ENCODE measurements around the gene NAXD. TPM values are rescaled to one million over a fixed set of nuclear protein-coding genes. Genes with fewer than 3 reads are reported as not detected.
A peak's percentile ranks its signal among the peaks of the same experiment; 100 is the strongest.

The NAXD gene
- total and polyA plus RNA-seq, 2 experiments from 2014 or later = 16.9 to 18.5 TPM

DNA sequence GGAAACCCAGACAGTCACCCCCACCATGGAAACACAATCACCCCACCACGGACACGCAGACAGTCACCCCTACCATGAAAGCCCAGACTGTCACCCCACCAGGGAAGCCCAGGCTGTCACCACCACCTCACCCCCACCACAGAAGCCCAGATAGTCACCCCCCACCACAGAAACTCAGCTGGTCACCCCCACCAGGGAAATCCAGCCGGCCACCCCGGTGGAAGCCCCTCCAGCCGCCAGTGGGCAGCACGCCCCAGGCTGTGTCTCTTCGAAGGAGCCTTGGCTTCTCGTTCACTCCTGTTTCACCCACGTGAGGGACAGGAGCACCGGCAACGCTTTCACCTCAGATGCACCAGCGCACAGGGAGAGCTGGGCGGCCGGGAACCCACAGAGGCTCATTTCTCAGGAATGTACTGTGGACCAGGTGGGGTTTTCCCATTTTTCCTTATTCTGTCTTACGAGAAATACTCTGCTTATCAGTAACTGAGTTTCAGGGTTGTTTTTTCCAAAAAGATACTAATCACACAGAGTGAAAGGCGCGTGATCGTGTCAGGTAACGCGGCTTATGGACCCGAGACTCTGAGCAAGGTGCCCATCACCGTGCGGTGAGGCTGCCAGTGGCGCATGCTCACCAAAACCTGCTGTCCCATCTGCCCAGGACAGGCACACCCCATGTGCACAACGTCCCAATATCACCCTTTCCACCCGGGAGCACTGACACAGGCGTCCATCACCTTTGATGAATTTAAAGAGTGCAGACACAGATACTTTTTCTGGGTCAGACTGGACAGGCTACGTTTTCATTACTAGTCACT lies 62.6 kb downstream of the NAXD start:
- no peak overlapping the region for H3K4me3 ChIP-seq
- H3K9me3 Mint-ChIP-seq = no peaks in the 10 kb centered on the region; the same call in 2 of the 3 replicates
- no peak overlapping the region for H3K27ac ChIP-seq (ENCODE audit: low read depth)
- no peak for ATAC-seq
- H3K27me3 ChIP-seq (ENCODE audit: insufficient read depth) = no peaks in the 10 kb centered on the region
- H3F3A ChIP-seq (replicated peaks; ENCODE audit: low read depth) = no peaks in the 10 kb centered on the region
- H3K27me3 Mint-ChIP-seq (ENCODE audit: insufficient read depth, low read depth, poor library complexity) = peaks cover 6% of the 10 kb centered on the region
- no peak overlapping the region for H2AFZ ChIP-seq
- H3K4me1 Mint-ChIP-seq = no peaks in the 10 kb centered on the region
- no peak overlapping the region for H3K27ac Mint-ChIP-seq
- no peak for DNase-seq (ENCODE audit: low spot score)
- TF ChIP-seq CTCF (conservative IDR thresholded peaks at IDR 0.05; ENCODE audit: low read depth in 2 of 2) (peak in 1 of 2 experiments; percentile 30; a peak in 2 of 4 replicates), EZH2phosphoT487 (IDR thresholded peaks at IDR 0.05; ENCODE audit: unreplicated experiment) (no peak)
- no peaks in the 10 kb centered on the region for H3K4me1 ChIP-seq (ENCODE audit: insufficient read depth)
- peaks cover 69% of the 10 kb centered on the region for H3K36me3 Mint-ChIP-seq (ENCODE audit: low read depth)
- H3K79me2 ChIP-seq (replicated peaks; ENCODE audit: insufficient read depth) = 0 out of 2 replicates have a peak, but pooled peaks cover 8% of the 10 kb centered on the region
- no peaks in the 10 kb centered on the region for H4K20me1 ChIP-seq (replicated peaks; ENCODE audit: insufficient read depth)
- H3K9me2 ChIP-seq (ENCODE audit: insufficient read depth) = no peaks in the 10 kb centered on the region
- H3K36me3 ChIP-seq (ENCODE audit: insufficient read depth) = peaks cover 13% of the 10 kb centered on the region; the same call in 1 of the 2 replicates
- no peak overlapping the region for H3K4me2 ChIP-seq
- no peak overlapping the region for H3K4me3 Mint-ChIP-seq

- Histone ChIP-seq H3K79me2 (replicated peaks; ENCODE audit: insufficient read depth) (no peaks in the 10 kb centered on the region), H2AFZ (no peak overlapping the region), H3K4me3 (no peak overlapping the region), H3K4me1 (ENCODE audit: insufficient read depth) (no peaks in the 10 kb centered on the region), H3K9me2 (ENCODE audit: insufficient read depth) (no peaks in the 10 kb centered on the region), H3K4me2 (no peak overlapping the region), H3K36me3 (ENCODE audit: insufficient read depth) (peaks cover 13% of the 10 kb centered on the region; the same call in 1 of the 2 replicates), H3K27ac (ENCODE audit: low read depth) (no peak overlapping the region), H3K27me3 (ENCODE audit: insufficient read depth) (no peaks in the 10 kb centered on the region), H3F3A (replicated peaks; ENCODE audit: low read depth) (no peaks in the 10 kb centered on the region), H4K20me1 (replicated peaks; ENCODE audit: insufficient read depth) (no peaks in the 10 kb centered on the region; the same call in 1 of the 2 replicates)
- Mint-ChIP-seq H3K36me3 (ENCODE audit: low read depth) (peaks cover 56% of the 10 kb centered on the region), H3K4me3 (no peak overlapping the region), H3K27ac (no peak overlapping the region), H3K27me3 (ENCODE audit: insufficient read depth, low read depth, poor library complexity) (peaks cover 6% of the 10 kb centered on the region), H3K4me1 (no peaks in the 10 kb centered on the region), H3K9me3 (no peaks in the 10 kb centered on the region)
- peak; percentile 80 for DNase-seq (ENCODE audit: low spot score)
- peak; percentile 91 for ATAC-seq
- peak; percentile 62 to 74 for TF ChIP-seq CTCF (conservative IDR thresholded peaks at IDR 0.05; ENCODE audit: low read depth in 2 of 2)
- TF ChIP-seq ZNF114 (CRISPR knock-in tag; IDR thresholded peaks at IDR 0.05) = no peak
Observed at GRCh38 chr13:110680852-110681251, 65.5 kb downstream of the NAXD start.

Data from GM23338 (cell line).